Gastroesophageal sphincter (tissue), 4 donors: Measurements from ENCODE around the gene MYO1H. TPM values are rescaled to one million over a fixed set of nuclear protein-coding genes. Genes with fewer than 3 reads are reported as not detected.

Experiments used
- ATAC-seq: fragments of 150-250 bp; one replicate; pipeline ENCODE4 v1.9.1; 2016; ENCODE audit warnings: mild to moderate bottlenecking, moderate library complexity
- H3K27ac ChIP-seq, 4 donors: fragments of 200-600 bp; sonication (generic) in 3 of 4; 1 replicate in 3 of 4; 2 replicates in 1 of 4; pipeline ENCODE4 v1.5.1; 2016 to 2019
- H3K27me3 ChIP-seq: fragments of 200-600 bp; sonication (generic); one replicate; pipeline ENCODE4 v1.5.1; 2019
- H3K36me3 ChIP-seq, 2 donors: fragments of 200-600 bp; sonication (generic); one replicate each; pipeline ENCODE4 v1.5.1; 2019; ENCODE audit warnings: control low read depth in 1 of 2
- H3K4me1 ChIP-seq, 3 donors: fragments of 200-600 bp; sonication (generic); 1 replicate in 2 of 3; 2 replicates in 1 of 3; pipeline ENCODE4 v1.5.1; 2016 to 2019; ENCODE audit warnings: control low read depth in 2 of 3
- H3K4me3 ChIP-seq, 2 donors: fragments of 200-600 bp; sonication (generic); one replicate each; pipeline ENCODE4 v1.5.1; 2019; ENCODE audit warnings: mild to moderate bottlenecking in 1 of 2, moderate library complexity in 1 of 2
- H3K9me3 ChIP-seq, 3 donors: fragments of 200-600 bp; sonication (generic); one replicate each; pipeline ENCODE4 v1.5.1; 2017 to 2019; ENCODE audit warnings: control low read depth in 2 of 3
- EP300 ChIP-seq: sonication (generic); formaldehyde crosslinking; IDR thresholded peaks from one replicate; pipeline ENCODE4 v1.6.1; 2017; ENCODE audit warnings: antibody characterized with exemption, mild to moderate bottlenecking
- POLR2A ChIP-seq, 2 donors: fragments of 450-650 bp; IDR thresholded peaks; one replicate each; pipeline ENCODE4 v1.6.1; 2017; ENCODE audit warnings: antibody characterized with exemption in 2 of 2, mild to moderate bottlenecking in 2 of 2, moderate library complexity in 1 of 2
- POLR2AphosphoS5 ChIP-seq: sonication (generic); formaldehyde crosslinking; IDR thresholded peaks from one replicate; pipeline ENCODE4 v1.6.1; 2017; ENCODE audit warnings: antibody characterized with exemption
- WGBS, 2 donors: methylation state at CpG; one replicate each; pipeline ENCODE4 v1.1.5; 2018; ENCODE audit warnings: low coverage in 1 of 2; 5-methylcytosine and 5-hydroxymethylcytosine counted together
- total RNA-seq, 4 donors: library from RNA; depleted of rRNA; stranded (reverse); fragments of >200 nt; gene quantifications; one replicate each; pipeline ENCODE4 v1.1.0, GENCODE V29; 2016
- TF ChIP-seq, protein P1 (sequence below), 4 experiments: fragments of 200-600 bp in 2 of 4; fragments of 450-650 bp in 2 of 4; sonication (generic) in 1 of 4; IDR thresholded peaks; one replicate each; pipeline ENCODE4 v1.5.1; 2017 to 2019; ENCODE audit warnings: antibody characterized with exemption in 4 of 4, mild to moderate bottlenecking in 2 of 4, moderate library complexity in 2 of 4

MYO1H gene
- total RNA-seq, 4 donors from 2014 or later: not detected

DNA sequence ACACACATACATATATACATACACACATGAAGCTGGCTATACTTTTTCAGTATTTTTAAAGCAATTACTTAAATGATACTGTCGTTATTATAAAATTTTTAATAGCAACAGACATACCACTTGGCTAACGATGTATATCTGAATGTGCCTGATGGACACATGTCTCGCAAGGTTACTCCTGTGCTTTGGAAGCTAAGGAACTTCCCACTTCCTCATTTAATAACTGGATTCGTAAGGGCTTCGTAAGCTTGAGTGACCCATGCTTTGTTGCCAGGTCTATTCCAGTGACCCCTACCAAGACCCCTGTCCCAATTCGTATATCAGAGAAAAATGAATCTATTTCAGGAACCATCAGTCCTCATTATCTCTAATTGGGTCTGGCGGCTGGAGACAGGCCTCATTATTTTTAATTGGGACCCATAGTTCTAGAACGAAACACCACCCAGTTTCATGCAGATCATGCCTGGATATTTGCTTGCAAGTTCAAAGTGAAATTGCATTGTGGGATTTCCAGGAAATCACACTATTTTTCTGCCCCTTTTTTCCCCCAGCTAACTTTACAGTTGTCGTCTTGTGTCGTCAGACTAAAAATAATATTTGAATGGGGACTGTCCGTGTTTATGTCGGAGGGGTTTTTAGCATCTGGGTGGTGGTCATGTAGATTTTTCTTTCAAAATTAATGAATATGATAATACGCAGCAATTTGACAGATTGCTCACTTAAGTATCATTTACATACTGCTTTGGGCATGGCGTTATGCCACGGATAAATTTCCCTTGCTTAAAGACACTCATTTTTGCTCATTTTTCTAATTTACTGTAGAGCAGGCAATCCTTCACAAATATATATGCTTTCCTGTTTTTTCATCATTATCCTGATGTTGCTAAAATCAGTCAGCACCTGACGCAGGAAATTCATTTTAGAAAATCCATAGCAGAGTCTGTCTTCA lies 17.1 kb upstream of the MYO1H start:
- Histone ChIP-seq H3K4me1 (peaks cover 0 to 5% (median 0%) of the 10 kb centered on the region in 3 donors), H3K9me3 (no peaks in the 10 kb centered on the region), H3K27ac (no peak overlapping the region), H3K36me3 (no peaks in the 10 kb centered on the region), H3K27me3 (no peaks in the 10 kb centered on the region), H3K4me3 (no peak overlapping the region)
- 80 to 90% methylated on average over 13 to 16 of the region's 16 CpGs for WGBS, 2 donors
- no peak for ATAC-seq
- TF ChIP-seq POLR2AphosphoS5: no peak
- TF ChIP-seq POLR2A (IDR thresholded peaks at IDR 0.05): no peak
- TF ChIP-seq, protein P1, sequence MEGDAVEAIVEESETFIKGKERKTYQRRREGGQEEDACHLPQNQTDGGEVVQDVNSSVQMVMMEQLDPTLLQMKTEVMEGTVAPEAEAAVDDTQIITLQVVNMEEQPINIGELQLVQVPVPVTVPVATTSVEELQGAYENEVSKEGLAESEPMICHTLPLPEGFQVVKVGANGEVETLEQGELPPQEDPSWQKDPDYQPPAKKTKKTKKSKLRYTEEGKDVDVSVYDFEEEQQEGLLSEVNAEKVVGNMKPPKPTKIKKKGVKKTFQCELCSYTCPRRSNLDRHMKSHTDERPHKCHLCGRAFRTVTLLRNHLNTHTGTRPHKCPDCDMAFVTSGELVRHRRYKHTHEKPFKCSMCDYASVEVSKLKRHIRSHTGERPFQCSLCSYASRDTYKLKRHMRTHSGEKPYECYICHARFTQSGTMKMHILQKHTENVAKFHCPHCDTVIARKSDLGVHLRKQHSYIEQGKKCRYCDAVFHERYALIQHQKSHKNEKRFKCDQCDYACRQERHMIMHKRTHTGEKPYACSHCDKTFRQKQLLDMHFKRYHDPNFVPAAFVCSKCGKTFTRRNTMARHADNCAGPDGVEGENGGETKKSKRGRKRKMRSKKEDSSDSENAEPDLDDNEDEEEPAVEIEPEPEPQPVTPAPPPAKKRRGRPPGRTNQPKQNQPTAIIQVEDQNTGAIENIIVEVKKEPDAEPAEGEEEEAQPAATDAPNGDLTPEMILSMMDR (IDR thresholded peaks at IDR 0.05): no peak
- TF ChIP-seq EP300: no peak

DNA sequence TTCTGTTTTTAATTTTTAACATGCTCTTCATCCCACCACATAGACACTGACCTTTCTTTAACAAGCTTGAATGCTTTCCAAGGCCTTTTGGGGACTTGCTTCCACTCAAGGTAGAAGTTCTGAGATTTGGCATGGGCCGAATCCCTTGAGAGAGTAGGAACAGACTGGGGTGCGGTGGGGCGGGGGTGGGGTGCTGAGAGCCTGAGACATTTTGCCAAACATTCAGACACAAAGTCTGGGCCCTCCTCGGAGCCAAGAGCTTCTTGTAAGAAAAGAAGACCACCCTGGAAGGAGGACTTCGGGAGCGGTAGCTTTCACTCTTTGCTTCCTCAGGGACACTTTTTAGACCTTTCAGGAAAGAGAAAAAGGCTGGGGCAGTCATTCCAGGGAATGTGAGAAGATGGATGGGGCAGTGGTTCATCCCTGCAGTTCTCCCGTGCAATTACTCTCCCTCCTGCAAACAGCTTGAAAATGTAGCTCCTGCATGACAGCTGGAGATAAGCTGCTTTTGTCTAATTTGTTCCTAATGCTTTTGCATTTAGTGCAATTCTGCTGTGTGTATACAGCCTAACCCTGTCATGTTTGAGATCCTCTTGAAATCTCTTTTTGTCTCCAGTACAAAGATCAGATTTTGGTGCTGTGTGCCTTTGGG lies 16.3 kb upstream of the MYO1H start:
- Histone ChIP-seq H3K36me3 (no peaks in the 10 kb centered on the region), H3K4me1 (peaks cover 0 to 5% (median 0%) of the 10 kb centered on the region in 3 donors), H3K9me3 (no peaks in the 10 kb centered on the region), H3K4me3 (no peak overlapping the region), H3K27ac (no peak overlapping the region), H3K27me3 (no peaks in the 10 kb centered on the region)
- 15 to 16% methylated on average over 2 to 4 of the region's 7 CpGs for WGBS, 2 donors
- no peak for ATAC-seq
- no peak for TF ChIP-seq EP300
- no peak for TF ChIP-seq POLR2A (IDR thresholded peaks at IDR 0.05)
- TF ChIP-seq, protein P1 (IDR thresholded peaks at IDR 0.05): no peak
- no peak for TF ChIP-seq POLR2AphosphoS5

DNA sequence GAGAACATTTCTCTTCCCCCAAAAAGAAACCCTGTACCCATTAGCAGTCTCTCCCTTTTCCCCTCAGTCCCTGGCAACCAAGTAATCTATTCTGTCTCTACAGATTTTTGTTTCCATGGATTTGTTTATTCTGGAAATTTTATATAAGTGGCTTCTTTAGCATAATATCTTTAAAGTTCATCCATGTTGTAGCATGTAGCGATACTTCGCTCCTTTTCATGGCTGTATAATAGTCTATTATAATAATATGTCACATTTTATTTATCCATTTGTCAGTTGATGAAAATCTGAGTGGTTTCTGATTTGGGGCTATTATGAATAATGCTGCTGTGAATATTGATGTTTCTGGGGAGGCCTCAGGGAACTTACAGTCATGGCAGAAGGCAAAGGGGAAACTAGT lies 12.8 kb upstream of the MYO1H start:
- H3K4me1 ChIP-seq: peaks cover 0 to 5% (median 0%) of the 10 kb centered on the region in 3 donors
- 95% methylated on average over 2 of the region's 2 CpGs; no CpG with 5 or more reads in 1 of the 2 donors for WGBS, 2 donors
- no peak overlapping the region for H3K4me3 ChIP-seq
- H3K27ac ChIP-seq: no peak overlapping the region
- ATAC-seq: no peak
- no peaks in the 10 kb centered on the region for H3K9me3 ChIP-seq
- H3K27me3 ChIP-seq: no peaks in the 10 kb centered on the region
- H3K36me3 ChIP-seq: no peaks in the 10 kb centered on the region
- TF ChIP-seq POLR2AphosphoS5: no peak
- no peak for TF ChIP-seq EP300
- TF ChIP-seq POLR2A (IDR thresholded peaks at IDR 0.05): no peak

GRCh38 chr12:109336593-109336992 lies 11.1 kb upstream of the MYO1H start:
- no peaks in the 10 kb centered on the region for H3K36me3 ChIP-seq
- H3K9me3 ChIP-seq: no peaks in the 10 kb centered on the region
- ATAC-seq: no peak
- H3K27ac ChIP-seq: no peak overlapping the region
- H3K4me3 ChIP-seq: no peak overlapping the region
- H3K4me1 ChIP-seq: peaks cover 0 to 5% (median 0%) of the 10 kb centered on the region in 3 donors
- 40 to 83% methylated on average over 1 of the region's 1 CpG for WGBS, 2 donors
- TF ChIP-seq POLR2AphosphoS5 (no peak), EP300 (no peak), POLR2A (IDR thresholded peaks at IDR 0.05) (no peak)
- TF ChIP-seq, protein P1 (IDR thresholded peaks at IDR 0.05): no peak
- H3K27me3 ChIP-seq: no peaks in the 10 kb centered on the region

DNA sequence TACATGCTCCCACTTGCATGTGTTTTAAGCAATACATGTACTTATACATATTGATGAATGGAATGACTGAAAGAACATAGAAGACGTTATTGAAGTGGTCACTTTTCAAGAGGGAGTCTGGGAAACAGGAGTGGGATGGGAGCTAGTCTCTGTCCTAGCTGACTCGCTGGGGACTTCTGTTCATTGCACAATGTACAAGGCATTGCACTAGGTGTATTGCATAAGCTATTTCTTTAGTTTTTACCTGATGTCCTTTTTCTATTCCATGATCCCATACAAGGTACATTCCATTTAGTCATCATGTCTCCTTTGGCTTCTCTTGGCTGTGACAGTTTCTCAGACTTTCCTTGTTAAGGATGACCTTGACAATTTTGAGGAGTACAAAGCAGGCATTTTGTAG lies 4.0 kb upstream of the MYO1H start:
- Histone ChIP-seq H3K4me3 (no peak overlapping the region), H3K36me3 (no peaks in the 10 kb centered on the region), H3K27me3 (no peaks in the 10 kb centered on the region), H3K27ac (no peak overlapping the region), H3K9me3 (peaks cover 0 to 4% (median 0%) of the 10 kb centered on the region in 3 donors), H3K4me1 (no peaks in the 10 kb centered on the region)
- 40 to 48% methylated on average over 2 of the region's 2 CpGs for WGBS, 2 donors
- no peak for ATAC-seq
- TF ChIP-seq, protein P1 (IDR thresholded peaks at IDR 0.05): no peak
- no peak for TF ChIP-seq EP300
- no peak for TF ChIP-seq POLR2AphosphoS5
- TF ChIP-seq POLR2A (IDR thresholded peaks at IDR 0.05): no peak
